Adrenal gland (tissue), 5 donors: ENCODE data around the gene LSAMP.

Experiments used
- CTCF ChIP-seq, 6 experiments: fragments of 450-650 bp in 4 of 6; fragments of 200-600 bp in 2 of 6; sonication (generic) in 1 of 6; IDR thresholded peaks; 1 replicate in 5 of 6; 2 replicates in 1 of 6; pipeline versions ENCODE4 v1.5.1 to v1.8.0; 2016 to 2021; ENCODE audit warnings: antibody characterized with exemption in 6 of 6, mild to moderate bottlenecking in 2 of 6, moderate library complexity in 1 of 6
- POLR2A ChIP-seq, 2 donors: fragments of 450-650 bp; IDR thresholded peaks; one replicate each; pipeline ENCODE4 v1.6.1; 2017; ENCODE audit warnings: antibody characterized with exemption in 2 of 2, mild to moderate bottlenecking in 2 of 2, moderate library complexity in 1 of 2
- donor health status: DM: no; HTN: no; CAD: no.

- TF ChIP-seq CTCF (IDR thresholded peaks at IDR 0.05): no peak
- TF ChIP-seq POLR2A (IDR thresholded peaks at IDR 0.05): no peak
Observed at GRCh38 chr3:116211901-116212300, 233.4 kb downstream of the LSAMP start.
